H9 (cell line): ENCODE measurements around the gene SMARCC2. TPM values are rescaled to one million over a fixed set of nuclear protein-coding genes. Genes with fewer than 3 reads are reported as not detected.

Experiments used
- DNase-seq: peaks from one replicate; pipeline ENCODE4 v3.0.0-alpha.2; 2017
- H2AFZ ChIP-seq: one replicate; pipeline ENCODE4 v1.6.1; 2013; ENCODE audit warnings: mild to moderate bottlenecking, low read length, control low read depth, moderate library complexity
- H2AK5ac ChIP-seq: 2 replicates; pipeline ENCODE4 v1.6.1; 2013; ENCODE audit warnings: low read length, control low read depth, mixed read lengths; ENCODE audit not compliant: insufficient read length
- H2BK120ac ChIP-seq: one replicate; pipeline ENCODE4 v1.6.1; 2013; ENCODE audit warnings: low read depth, mild to moderate bottlenecking, low read length, control low read depth, inconsistent platforms; ENCODE audit not compliant: poor library complexity, severe bottlenecking
- H2BK12ac ChIP-seq: 2 replicates; pipeline ENCODE4 v1.6.1; 2013; ENCODE audit warnings: low read length, control low read depth, mixed read lengths, low read depth; ENCODE audit not compliant: insufficient read length
- H2BK15ac ChIP-seq: 2 replicates; pipeline ENCODE4 v1.6.1; 2013; ENCODE audit warnings: low read depth, low read length, control low read depth
- H2BK20ac ChIP-seq: one replicate; pipeline ENCODE4 v1.6.1; 2013; ENCODE audit warnings: low read depth, mild to moderate bottlenecking, low read length, control low read depth, inconsistent platforms; ENCODE audit not compliant: poor library complexity, severe bottlenecking
- H2BK5ac ChIP-seq: 2 replicates; pipeline ENCODE4 v1.6.1; 2013; ENCODE audit warnings: low read length, control low read depth, mixed read lengths; ENCODE audit not compliant: insufficient read length
- H3K14ac ChIP-seq: 2 replicates; pipeline ENCODE4 v1.6.1; 2013; ENCODE audit warnings: low read length, control low read depth; ENCODE audit not compliant: insufficient read depth
- H3K18ac ChIP-seq: 2 replicates; pipeline ENCODE4 v1.6.1; 2013; ENCODE audit warnings: low read depth, mild to moderate bottlenecking, mixed read lengths, low read length, control low read depth; ENCODE audit not compliant: insufficient read length
- H3K23ac ChIP-seq: 2 replicates; pipeline ENCODE4 v1.6.1; 2013; ENCODE audit warnings: low read length, control low read depth, mixed read lengths, low read depth; ENCODE audit not compliant: insufficient read length
- H3K23me2 ChIP-seq: 2 replicates; pipeline ENCODE4 v1.6.1; 2013; ENCODE audit warnings: low read depth, mild to moderate bottlenecking, mixed read lengths, low read length, control low read depth; ENCODE audit not compliant: insufficient read length, poor library complexity, severe bottlenecking
- H3K27ac ChIP-seq: 2 replicates; pipeline ENCODE4 v1.5.1; 2013; ENCODE audit warnings: low read length, control low read depth, mixed read lengths, low read depth; ENCODE audit not compliant: insufficient read length
- H3K27me3 ChIP-seq: 2 replicates; pipeline ENCODE4 v1.6.1; 2013; ENCODE audit warnings: low read length, control low read depth, inconsistent platforms; ENCODE audit not compliant: insufficient read depth
- H3K4ac ChIP-seq: 2 replicates; pipeline ENCODE4 v1.6.1; 2013; ENCODE audit warnings: low read depth, mild to moderate bottlenecking, control low read depth, inconsistent platforms, low read length, moderate library complexity
- H3K4me1 ChIP-seq: 2 replicates; pipeline ENCODE4 v1.6.1; 2013; ENCODE audit warnings: low read length, control low read depth, inconsistent platforms; ENCODE audit not compliant: insufficient read depth
- H3K4me2 ChIP-seq: 2 replicates; pipeline ENCODE4 v1.6.1; 2013; ENCODE audit warnings: low read length, control low read depth, mixed read lengths; ENCODE audit not compliant: insufficient read length, insufficient read depth
- H3K56ac ChIP-seq: 2 replicates; pipeline ENCODE4 v1.6.1; 2013; ENCODE audit warnings: low read depth, mild to moderate bottlenecking, mixed read lengths, low read length, control low read depth; ENCODE audit not compliant: insufficient read length
- H3K79me1 ChIP-seq: 2 replicates; pipeline ENCODE4 v1.6.1; 2013; ENCODE audit warnings: low read depth, mild to moderate bottlenecking, moderate library complexity, low read length, control low read depth, inconsistent platforms; ENCODE audit not compliant: insufficient read depth, poor library complexity, severe bottlenecking
- H3K79me2 ChIP-seq: 2 replicates; pipeline ENCODE4 v1.6.1; 2013; ENCODE audit warnings: low read length, control low read depth, inconsistent platforms; ENCODE audit not compliant: insufficient read depth
- H3K9ac ChIP-seq: 2 replicates; pipeline ENCODE4 v1.6.1; 2013; ENCODE audit warnings: low read length, control low read depth, mixed read lengths; ENCODE audit not compliant: insufficient read length; ENCODE audit errors: extremely low read depth
- H3K9me3 ChIP-seq: one replicate; pipeline ENCODE4 v1.6.1; 2013; ENCODE audit warnings: low read depth, low read length, inconsistent platforms; ENCODE audit not compliant: control insufficient read depth
- H3T11ph ChIP-seq: one replicate; pipeline ENCODE4 v1.6.1; 2013; ENCODE audit warnings: mild to moderate bottlenecking, low read length, control low read depth, inconsistent platforms
- H4K20me1 ChIP-seq: one replicate; pipeline ENCODE4 v1.6.1; 2013; ENCODE audit not compliant: control insufficient read depth, insufficient read length, insufficient read depth
- H4K5ac ChIP-seq: 2 replicates; pipeline ENCODE4 v1.6.1; 2013; ENCODE audit warnings: low read depth, mild to moderate bottlenecking, mixed read lengths, low read length, control low read depth; ENCODE audit not compliant: insufficient read length
- H4K8ac ChIP-seq: replicated peaks from 2 replicates; pipeline ENCODE4 v1.6.1; 2013; ENCODE audit warnings: low read length, control low read depth, mixed read lengths, low read depth; ENCODE audit not compliant: insufficient read length
- H4K91ac ChIP-seq: 2 replicates; pipeline ENCODE4 v1.6.1; 2013; ENCODE audit warnings: low read depth, mild to moderate bottlenecking, moderate library complexity, mixed read lengths, low read length, control low read depth; ENCODE audit not compliant: insufficient read length
- H3K27ac Mint-ChIP-seq, 3 experiments: 2 replicates in 2 of 3; 3 replicates in 1 of 3; pipeline ENCODE4 v1.8.0; 2020 to 2021; ENCODE audit warnings: mixed read lengths in 3 of 3, mild to moderate bottlenecking in 1 of 3, moderate library complexity in 1 of 3
- H3K27me3 Mint-ChIP-seq: 2 replicates; pipeline ENCODE4 v1.8.0; 2021; ENCODE audit warnings: low read depth, mild to moderate bottlenecking, moderate library complexity, mixed read lengths
- H3K36me3 Mint-ChIP-seq, 3 experiments: 2 replicates in 2 of 3; 3 replicates in 1 of 3; pipeline ENCODE4 v1.8.0; 2020 to 2021; ENCODE audit warnings: low read depth in 3 of 3, mixed read lengths in 3 of 3; ENCODE audit not compliant: insufficient read depth in 1 of 3
- H3K4me1 Mint-ChIP-seq, 2 experiments: 2 replicates each; pipeline ENCODE4 v1.8.0; 2020; ENCODE audit warnings: mixed read lengths in 2 of 2
- H3K4me3 Mint-ChIP-seq, 2 experiments: 2 replicates in 1 of 2; 3 replicates in 1 of 2; pipeline ENCODE4 v1.8.0; 2020 to 2021; ENCODE audit warnings: mild to moderate bottlenecking in 2 of 2, mixed read lengths in 2 of 2, moderate library complexity in 1 of 2
- H3K9me3 Mint-ChIP-seq, 2 experiments: 2 replicates in 1 of 2; 3 replicates in 1 of 2; pipeline ENCODE4 v1.8.0; 2020; ENCODE audit warnings: mild to moderate bottlenecking in 2 of 2, mixed read lengths in 2 of 2, moderate library complexity in 1 of 2
- WGBS: extraction: QIAGEN DNeasy Blood & Tissue Kit; methylation state at CpG from one replicate; pipeline ENCODE4 v1.1.7; 2013; ENCODE audit warnings: missing lambda C conversion rate, low lambda C conversion rate, mixed read lengths; ENCODE audit not compliant: insufficient read length; ENCODE audit errors: extremely low coverage; 5-methylcytosine and 5-hydroxymethylcytosine counted together
- total RNA-seq: library from RNA; stranded (reverse); gene quantifications from 2 replicates; pipeline ENCODE4 v1.2.1, GENCODE V29; 2021
- TF ChIP-seq, protein P1 (sequence below): fragments of 200-600 bp; sonication (generic); conservative IDR thresholded peaks from 3 replicates; pipeline ENCODE4 v1.8.0; 2021; ENCODE audit warnings: antibody characterized with exemption, mild to moderate bottlenecking

Gene SMARCC2
- total RNA-seq, 1 experiment from 2014 or later, result 86.9 TPM

DNA sequence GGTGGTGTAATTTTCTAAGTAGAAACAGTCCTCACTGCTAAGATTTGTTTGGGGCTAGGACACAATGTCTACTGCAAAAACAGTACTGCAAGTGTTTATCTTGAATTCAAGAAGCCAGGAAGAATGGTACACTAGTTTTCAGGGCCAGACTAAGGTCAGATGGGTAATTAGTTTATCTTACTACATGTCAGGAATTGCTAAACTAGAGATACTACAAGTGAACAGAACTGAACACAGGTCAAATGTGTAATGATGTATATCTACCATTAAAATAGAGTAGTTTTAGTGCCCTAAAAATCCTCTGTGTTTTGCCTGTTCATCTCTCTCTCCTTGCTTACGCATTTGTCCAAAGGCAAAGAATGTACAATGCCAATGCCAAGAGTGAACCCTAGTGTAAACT is 75.2 kb downstream of the SMARCC2 start:
- no peak overlapping the region for H3K18ac ChIP-seq
- TF ChIP-seq, protein P1, sequence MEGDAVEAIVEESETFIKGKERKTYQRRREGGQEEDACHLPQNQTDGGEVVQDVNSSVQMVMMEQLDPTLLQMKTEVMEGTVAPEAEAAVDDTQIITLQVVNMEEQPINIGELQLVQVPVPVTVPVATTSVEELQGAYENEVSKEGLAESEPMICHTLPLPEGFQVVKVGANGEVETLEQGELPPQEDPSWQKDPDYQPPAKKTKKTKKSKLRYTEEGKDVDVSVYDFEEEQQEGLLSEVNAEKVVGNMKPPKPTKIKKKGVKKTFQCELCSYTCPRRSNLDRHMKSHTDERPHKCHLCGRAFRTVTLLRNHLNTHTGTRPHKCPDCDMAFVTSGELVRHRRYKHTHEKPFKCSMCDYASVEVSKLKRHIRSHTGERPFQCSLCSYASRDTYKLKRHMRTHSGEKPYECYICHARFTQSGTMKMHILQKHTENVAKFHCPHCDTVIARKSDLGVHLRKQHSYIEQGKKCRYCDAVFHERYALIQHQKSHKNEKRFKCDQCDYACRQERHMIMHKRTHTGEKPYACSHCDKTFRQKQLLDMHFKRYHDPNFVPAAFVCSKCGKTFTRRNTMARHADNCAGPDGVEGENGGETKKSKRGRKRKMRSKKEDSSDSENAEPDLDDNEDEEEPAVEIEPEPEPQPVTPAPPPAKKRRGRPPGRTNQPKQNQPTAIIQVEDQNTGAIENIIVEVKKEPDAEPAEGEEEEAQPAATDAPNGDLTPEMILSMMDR, result no peak
- DNase-seq, result no peak
- H3K14ac ChIP-seq, result no peak overlapping the region
- H4K20me1 ChIP-seq, result no peaks in the 10 kb centered on the region
- no peak overlapping the region for H2AK5ac ChIP-seq
- no peak overlapping the region for H3K4ac ChIP-seq
- H3K27ac ChIP-seq, result no peak overlapping the region
- H2BK120ac ChIP-seq, result no peak overlapping the region
- WGBS, result no CpG with 5 or more reads among the region's 1 CpG
- H3K79me1 ChIP-seq, result no peaks in the 10 kb centered on the region
- H3K27ac Mint-ChIP-seq, result peak overlapping the region in 1 of 3 experiments; percentile 12; a peak in 1 of 7 replicates
- H3K27me3 Mint-ChIP-seq, result peaks cover 2% of the 10 kb centered on the region; the same call in 1 of the 2 replicates
- peaks cover 15% of the 10 kb centered on the region in 2 experiments for H3K4me1 Mint-ChIP-seq
- no peaks in the 10 kb centered on the region for H3K9me3 ChIP-seq
- H3K4me2 ChIP-seq, result no peak overlapping the region
- peaks cover 60 to 69% (median 63%) of the 10 kb centered on the region in 3 experiments for H3K36me3 Mint-ChIP-seq
- H3K27me3 ChIP-seq, result no peaks in the 10 kb centered on the region
- no peak overlapping the region for H2BK15ac ChIP-seq
- H2BK12ac ChIP-seq, result no peak overlapping the region
- H2BK5ac ChIP-seq, result no peak overlapping the region
- H3K9ac ChIP-seq, result no peak overlapping the region
- no peak overlapping the region for H4K91ac ChIP-seq
- H3K9me3 Mint-ChIP-seq, result peaks cover 3 to 7% of the 10 kb centered on the region in 2 experiments; a peak in 2 of 5 replicates
- H3K4me1 ChIP-seq, result no peaks in the 10 kb centered on the region; the same call in 1 of the 2 replicates
- no peak overlapping the region for H3K56ac ChIP-seq
- no peak overlapping the region for H4K8ac ChIP-seq
- no peak overlapping the region for H4K5ac ChIP-seq
- no peak overlapping the region for H3K23ac ChIP-seq
- no peak overlapping the region for H3K4me3 Mint-ChIP-seq
- no peak overlapping the region for H2BK20ac ChIP-seq
- H3K23me2 ChIP-seq, result peaks cover 8% of the 10 kb centered on the region
- peaks cover 3% of the 10 kb centered on the region; the same call in 1 of the 2 replicates for H3K79me2 ChIP-seq
- no peak overlapping the region for H3T11ph ChIP-seq
- H2AFZ ChIP-seq, result no peak overlapping the region

Other genes starting within 250 kb of the SMARCC2 start
- 71.0 and 72.6 TPM in 2 replicates for gene PMEL, start 223.4 kb downstream of the SMARCC2 start, total RNA-seq
- gene CDK2, start 222.7 kb downstream of the SMARCC2 start, total RNA-seq, result 53.1 and 60.8 TPM in 2 replicates
- 48.4 and 50.6 TPM in 2 replicates for gene RAB5B, start 215.4 kb downstream of the SMARCC2 start, total RNA-seq
- 21.0 and 21.5 TPM in 2 replicates for gene SUOX, start 192.2 kb downstream of the SMARCC2 start, total RNA-seq
- gene IKZF4, start 168.4 kb downstream of the SMARCC2 start, total RNA-seq, result 13.0 and 13.9 TPM in 2 replicates
- 51.9 and 53.5 TPM in 2 replicates for gene RPS26, start 147.6 kb downstream of the SMARCC2 start, total RNA-seq
- 51.2 and 56.5 TPM in 2 replicates for gene ERBB3, start 109.3 kb downstream of the SMARCC2 start, total RNA-seq
- gene PA2G4, start 84.9 kb downstream of the SMARCC2 start, total RNA-seq, result 248 TPM in 2 replicates
- 4,637 and 4,685 TPM in 2 replicates for gene RPL41, start 72.8 kb downstream of the SMARCC2 start, total RNA-seq
- gene ZC3H10, start 71.2 kb downstream of the SMARCC2 start, total RNA-seq, result 8.9 and 9.4 TPM in 2 replicates
- gene ESYT1, start 61.2 kb downstream of the SMARCC2 start, total RNA-seq, result 111 and 112 TPM in 2 replicates
- 165 and 168 TPM in 2 replicates for gene MYL6B, start 36.9 kb downstream of the SMARCC2 start, total RNA-seq
- gene MYL6, start 31.1 kb downstream of the SMARCC2 start, total RNA-seq, result 1,181 and 1,197 TPM in 2 replicates
- 60.8 and 64.8 TPM in 2 replicates for gene RNF41, start 32.4 kb upstream of the SMARCC2 start, total RNA-seq
- gene NABP2, start 34.9 kb upstream of the SMARCC2 start, total RNA-seq, result 48.7 and 49.0 TPM in 2 replicates
- 0.15 TPM in 1 of 2 replicates, not detected in the other for gene SLC39A5, start 40.6 kb upstream of the SMARCC2 start, total RNA-seq
- gene ANKRD52, start 68.9 kb upstream of the SMARCC2 start, total RNA-seq, result 33.4 and 34.6 TPM in 2 replicates
- gene COQ10A, start 77.5 kb upstream of the SMARCC2 start, total RNA-seq, result 24.8 and 26.1 TPM in 2 replicates
- gene CS, start 110.8 kb upstream of the SMARCC2 start, total RNA-seq, result 250 and 253 TPM in 2 replicates
- 203 and 221 TPM in 2 replicates for gene CNPY2, start 126.5 kb upstream of the SMARCC2 start, total RNA-seq
- 35.4 and 40.8 TPM in 2 replicates for gene PAN2, start 144.5 kb upstream of the SMARCC2 start, total RNA-seq
- gene IL23A, start 149.4 kb upstream of the SMARCC2 start, total RNA-seq, result 1.5 and 2.0 TPM in 2 replicates
- 47.8 and 49.9 TPM in 2 replicates for gene STAT2, start 170.6 kb upstream of the SMARCC2 start, total RNA-seq
- gene APOF, start 173.4 kb upstream of the SMARCC2 start, total RNA-seq, result not detected in 2 replicates